Choroid plexus epithelial cell (primary cell): Measurements from ENCODE around the gene PYDC1.

Experiments
- DNase-seq: peaks from one replicate; pipeline ENCODE4 v3.0.0-alpha.2; 2010; ENCODE audit warnings: low read depth
- H3K4me3 ChIP-seq: 2 replicates; pipeline ENCODE4 v1.5.1; 2011; ENCODE audit warnings: low read depth, mild to moderate bottlenecking, control low read depth, low read length, moderate library complexity
- TF ChIP-seq, protein P1 (sequence below): conservative IDR thresholded peaks from 2 replicates; pipeline ENCODE4 v1.5.1; 2011; ENCODE audit warnings: low read depth, mild to moderate bottlenecking, control low read depth, inconsistent platforms, low read length, moderate library complexity

PYDC1 gene

DNA sequence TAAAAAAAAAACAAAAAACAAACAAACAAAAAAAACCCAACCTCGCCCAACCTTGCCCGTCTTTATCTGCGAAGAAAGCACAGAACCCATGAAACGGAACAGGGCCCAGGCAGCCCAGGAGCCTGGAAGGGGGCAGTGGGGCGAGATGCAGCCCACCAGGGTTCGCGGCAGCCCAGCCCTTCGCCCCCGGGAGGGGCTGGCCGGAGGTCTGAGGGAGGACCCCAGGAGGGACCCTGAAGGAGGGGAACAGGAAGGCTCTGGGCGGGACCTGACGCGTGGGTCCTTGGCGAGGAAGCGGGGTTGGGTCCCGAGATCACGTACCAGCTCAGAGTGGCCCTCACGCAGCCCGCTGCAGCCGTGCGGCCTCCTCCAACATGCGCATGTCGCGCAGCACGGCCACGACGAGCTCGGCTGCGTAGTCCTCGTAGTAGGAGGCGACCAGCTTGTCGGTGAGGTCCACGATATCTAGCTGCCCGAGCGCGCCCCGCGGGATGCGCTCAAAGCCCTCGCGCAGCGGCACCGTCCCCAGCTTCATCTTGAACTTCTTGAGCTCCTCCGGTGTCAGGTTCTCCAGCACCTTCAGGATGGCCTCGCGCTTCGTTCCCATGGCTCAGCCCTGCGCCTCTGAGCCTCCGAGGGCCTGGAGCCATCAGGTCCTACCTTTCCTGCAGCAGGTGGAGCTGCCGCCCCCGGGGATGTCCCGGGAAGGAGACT is at the start of gene PYDC1:
PYDC1 (minus strand) TSS at position 714 of the 714 bp plus-strand sequence; CDS start at position 607, 107 bp downstream.
- no peak within 1 kb of the TSS for H3K4me3 ChIP-seq
- DNase-seq, result no peak
- TF ChIP-seq, protein P1, sequence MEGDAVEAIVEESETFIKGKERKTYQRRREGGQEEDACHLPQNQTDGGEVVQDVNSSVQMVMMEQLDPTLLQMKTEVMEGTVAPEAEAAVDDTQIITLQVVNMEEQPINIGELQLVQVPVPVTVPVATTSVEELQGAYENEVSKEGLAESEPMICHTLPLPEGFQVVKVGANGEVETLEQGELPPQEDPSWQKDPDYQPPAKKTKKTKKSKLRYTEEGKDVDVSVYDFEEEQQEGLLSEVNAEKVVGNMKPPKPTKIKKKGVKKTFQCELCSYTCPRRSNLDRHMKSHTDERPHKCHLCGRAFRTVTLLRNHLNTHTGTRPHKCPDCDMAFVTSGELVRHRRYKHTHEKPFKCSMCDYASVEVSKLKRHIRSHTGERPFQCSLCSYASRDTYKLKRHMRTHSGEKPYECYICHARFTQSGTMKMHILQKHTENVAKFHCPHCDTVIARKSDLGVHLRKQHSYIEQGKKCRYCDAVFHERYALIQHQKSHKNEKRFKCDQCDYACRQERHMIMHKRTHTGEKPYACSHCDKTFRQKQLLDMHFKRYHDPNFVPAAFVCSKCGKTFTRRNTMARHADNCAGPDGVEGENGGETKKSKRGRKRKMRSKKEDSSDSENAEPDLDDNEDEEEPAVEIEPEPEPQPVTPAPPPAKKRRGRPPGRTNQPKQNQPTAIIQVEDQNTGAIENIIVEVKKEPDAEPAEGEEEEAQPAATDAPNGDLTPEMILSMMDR, result no peak

DNA sequence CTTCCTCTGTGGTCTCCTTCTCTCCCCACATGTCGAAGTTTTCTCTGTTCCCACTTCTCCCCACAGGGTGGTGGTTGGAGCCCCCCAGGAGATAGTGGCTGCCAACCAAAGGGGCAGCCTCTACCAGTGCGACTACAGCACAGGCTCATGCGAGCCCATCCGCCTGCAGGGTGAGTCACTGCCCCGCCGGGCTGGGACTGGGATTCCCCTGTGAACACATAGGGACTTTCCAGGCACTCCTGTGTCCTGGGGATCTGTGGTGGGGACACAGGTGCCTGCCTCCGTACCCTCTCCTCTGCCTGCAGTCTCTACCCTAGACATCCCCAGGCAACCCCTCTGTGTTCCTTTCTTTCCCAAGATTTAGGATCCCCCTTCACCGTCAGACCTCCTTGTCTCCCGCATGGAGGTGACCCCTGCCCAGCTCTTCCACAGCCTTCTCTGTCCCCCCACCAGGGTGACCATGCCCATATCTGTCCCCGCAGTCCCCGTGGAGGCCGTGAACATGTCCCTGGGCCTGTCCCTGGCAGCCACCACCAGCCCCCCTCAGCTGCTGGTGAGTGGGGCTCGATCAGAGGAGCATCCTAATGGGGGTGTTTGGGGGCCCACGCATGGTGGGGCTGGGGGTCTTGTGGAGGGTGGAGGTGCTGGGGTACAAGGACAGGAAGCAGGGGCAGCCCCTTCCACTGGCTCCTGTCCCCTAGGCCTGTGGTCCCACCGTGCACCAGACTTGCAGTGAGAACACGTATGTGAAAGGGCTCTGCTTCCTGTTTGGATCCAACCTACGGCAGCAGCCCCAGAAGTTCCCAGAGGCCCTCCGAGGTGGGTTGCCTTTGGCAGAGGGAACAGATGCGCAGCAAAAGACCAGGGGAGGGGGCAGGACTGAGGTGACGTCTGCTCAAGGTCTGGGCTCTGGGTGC is 48.7 kb upstream of the PYDC1 start:
- TF ChIP-seq, protein P1, result no peak
- H3K4me3 ChIP-seq, result no peak overlapping the region
- DNase-seq, result peak; percentile 46

DNA sequence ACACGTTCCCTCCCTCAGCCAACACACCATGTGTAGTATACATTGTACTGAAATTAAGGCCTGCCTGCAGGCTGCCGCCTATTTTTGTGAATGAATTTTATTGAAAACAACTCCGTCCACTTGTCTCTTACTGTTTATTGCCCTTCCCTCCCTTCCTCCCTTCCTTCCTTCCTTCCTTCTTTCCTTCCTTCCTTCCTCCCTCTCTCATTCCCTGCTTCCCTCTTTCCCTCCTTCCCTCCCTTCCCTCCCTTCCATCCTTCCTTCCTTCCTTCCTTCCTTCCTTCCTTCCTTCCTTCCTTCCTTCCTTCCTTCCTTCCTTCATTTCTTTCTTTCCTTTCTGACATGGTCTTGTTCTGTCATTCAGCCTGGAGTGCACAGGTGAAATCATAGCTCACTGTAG is 45.1 kb upstream of the PYDC1 start:
- no peak for DNase-seq
- no peak overlapping the region for H3K4me3 ChIP-seq
- TF ChIP-seq, protein P1, result no peak

DNA sequence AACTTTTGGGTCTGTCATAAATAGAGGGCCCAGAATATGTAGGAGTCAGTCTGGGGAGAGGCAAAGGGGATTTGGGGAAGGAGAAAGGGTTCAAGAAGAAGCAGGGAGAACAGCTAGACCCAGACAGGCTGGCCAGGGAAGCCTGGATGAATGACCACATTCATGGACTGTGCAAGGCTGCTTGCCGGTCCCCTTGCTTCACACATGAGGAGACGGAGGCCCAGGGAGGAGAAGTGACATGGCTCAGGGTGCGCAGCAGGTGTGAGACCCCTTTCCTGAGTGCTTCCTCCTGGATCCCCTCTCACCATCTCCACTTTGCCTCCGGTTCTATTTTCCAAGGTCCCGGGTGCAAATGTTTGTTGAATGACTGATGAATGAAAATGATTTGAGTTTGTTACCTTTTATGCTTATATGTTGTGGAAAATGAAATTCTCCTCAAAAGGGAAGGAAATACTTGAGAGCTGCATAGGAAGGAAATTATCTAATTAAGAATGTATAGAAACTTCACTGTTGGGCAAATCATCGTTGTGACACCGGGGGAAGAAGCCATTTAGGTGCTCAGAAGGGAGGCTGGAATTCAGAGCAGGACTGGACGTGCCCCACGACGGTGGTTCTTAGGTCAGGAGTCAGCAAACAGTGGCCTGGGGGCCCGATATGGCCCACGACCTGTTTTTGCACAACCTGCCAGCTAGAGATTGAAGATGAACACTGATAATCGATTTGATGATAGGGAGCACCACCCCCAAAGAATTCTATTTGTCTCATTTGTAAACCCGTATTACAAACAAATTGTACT is 43.4 kb upstream of the PYDC1 start:
- no peak overlapping the region for H3K4me3 ChIP-seq
- TF ChIP-seq, protein P1, result no peak
- no peak for DNase-seq

DNA sequence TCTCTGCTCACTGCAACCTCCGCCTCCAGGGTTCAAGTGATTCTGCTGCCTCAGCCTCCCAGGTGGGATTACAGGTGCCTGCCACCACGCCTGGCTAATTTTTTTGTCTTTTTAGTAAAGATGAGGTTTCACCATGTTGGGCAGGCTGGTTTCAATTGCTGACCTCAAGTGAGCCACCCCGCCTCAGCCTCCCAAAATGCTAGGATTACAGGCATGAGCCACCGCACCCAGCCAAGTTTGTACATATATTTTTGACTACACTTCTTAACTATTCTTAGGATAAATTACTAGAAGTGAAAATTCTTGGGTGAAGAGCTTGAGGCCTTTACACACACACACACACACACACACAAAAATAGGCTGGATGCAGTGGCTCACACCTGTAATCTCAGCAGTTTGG is 41.4 kb upstream of the PYDC1 start:
- TF ChIP-seq, protein P1, result no peak
- no peak for DNase-seq
- no peak overlapping the region for H3K4me3 ChIP-seq

DNA sequence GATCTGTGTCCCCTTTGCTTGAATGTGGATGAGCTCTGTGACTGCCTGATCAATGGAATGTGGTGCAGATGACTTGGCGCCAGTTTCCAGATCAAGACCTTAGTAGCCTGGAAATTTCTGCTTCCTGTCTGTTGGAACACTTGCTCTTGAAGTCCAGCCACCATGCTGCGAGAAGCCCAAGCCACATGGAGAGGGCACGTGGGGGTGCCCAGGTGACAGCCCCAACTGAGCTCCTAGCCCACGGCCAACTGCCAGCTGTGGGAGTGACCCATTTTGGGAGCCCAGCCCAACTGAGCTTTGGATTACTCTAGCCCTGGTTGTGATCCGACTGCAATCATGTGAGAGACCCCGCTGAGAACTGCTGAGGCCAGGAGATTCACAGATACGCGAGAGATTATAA is 39.5 kb upstream of the PYDC1 start:
- no peak for DNase-seq
- H3K4me3 ChIP-seq, result no peak overlapping the region
- TF ChIP-seq, protein P1, result no peak
